Endothelial cell of umbilical vein (primary cell): ENCODE data around the gene DENND2A. TPM values are rescaled to one million over a fixed set of nuclear protein-coding genes. Genes with fewer than 3 reads are reported as not detected.

Source experiments
- BruUV-seq: library from RNA; stranded (reverse); fragments of 400-500 nt; replicated peaks from 2 replicates; lab custom pipeline; 2021; lab: Mats Ljungman, UMichigan
- CTCF ChIA-PET: fragments of 300-600, 350-600 bp; sonication (Branson Sonifier 250); formaldehyde crosslinking; loops from one replicate; lab custom pipeline; 2021; ENCODE audit warnings: antibody characterized with exemption, inconsistent platforms; lab: Charles Lee
- POLR2A ChIA-PET: fragments of 300-600, 350-600 bp; sonication (Branson Sonifier 250); formaldehyde crosslinking; loops from one replicate; lab custom pipeline; 2021; ENCODE audit warnings: antibody characterized with exemption, inconsistent platforms; lab: Charles Lee
- DNase-seq: peaks from one replicate; pipeline ENCODE4 v3.0.0-alpha.2; 2011; ENCODE audit warnings: low read depth, low spot score
- FAIRE-seq: peaks from 2 replicates; lab custom pipeline; 2011; peaks lifted over from hg19 to GRCh38; lab: Jason Lieb, UNC
- H2AFZ ChIP-seq: 2 replicates; pipeline ENCODE4 v1.6.0; 2012; ENCODE audit warnings: low read depth, low read length, control low read depth, inconsistent platforms
- H3K27ac ChIP-seq: 2 replicates; pipeline ENCODE4 v1.5.1; 2011; ENCODE audit warnings: low read depth, mild to moderate bottlenecking, control low read depth, low read length, moderate library complexity; ENCODE audit not compliant: insufficient read depth
- H3K27me3 ChIP-seq, 2 experiments: 2 replicates each; pipeline versions ENCODE4 v1.6.0 to v1.6.1; 2011; ENCODE audit warnings: low read length in 2 of 2, mixed read lengths in 1 of 2; ENCODE audit not compliant: control insufficient read depth in 2 of 2, insufficient read depth in 2 of 2
- H3K36me3 ChIP-seq, 2 experiments: 2 replicates in 1 of 2; 3 replicates in 1 of 2; pipeline ENCODE4 v1.5.1; 2011; ENCODE audit warnings: low read length in 2 of 2, mild to moderate bottlenecking in 1 of 2, moderate library complexity in 1 of 2; ENCODE audit not compliant: control insufficient read depth in 2 of 2, insufficient read depth in 2 of 2; ENCODE audit errors: extremely low read depth in 1 of 2
- H3K4me1 ChIP-seq: 3 replicates; pipeline ENCODE4 v1.5.1; 2011; ENCODE audit warnings: mild to moderate bottlenecking, low read length; ENCODE audit not compliant: control insufficient read depth, insufficient read depth; ENCODE audit errors: extremely low read depth
- H3K4me2 ChIP-seq: 2 replicates; pipeline ENCODE4 v1.6.1; 2011; ENCODE audit warnings: low read length, control low read depth, mixed read lengths; ENCODE audit not compliant: insufficient read depth
- H3K4me3 ChIP-seq, 3 experiments: fragments of 200-600 bp in 1 of 3; sonication (generic), shearing (Covaris generic) in 1 of 3; replicated peaks in 1 of 3; 2 replicates each; pipeline ENCODE4 v1.5.1; 2011 to 2016; ENCODE audit warnings: control low read depth in 3 of 3, low read length in 3 of 3, mild to moderate bottlenecking in 2 of 3, inconsistent platforms in 1 of 3, low read depth in 1 of 3, moderate library complexity in 1 of 3; ENCODE audit not compliant: insufficient read depth in 1 of 3
- H3K79me2 ChIP-seq: 2 replicates; pipeline ENCODE4 v1.6.0; 2012; ENCODE audit warnings: low read length, inconsistent platforms; ENCODE audit not compliant: control insufficient read depth, insufficient read depth
- H3K9ac ChIP-seq: replicated peaks from 2 replicates; pipeline ENCODE3; 2011; ENCODE audit warnings: low read length, control low read depth; ENCODE audit not compliant: insufficient read depth; ENCODE audit errors: extremely low read depth
- H3K9me1 ChIP-seq: replicated peaks from 3 replicates; pipeline ENCODE4 v1.6.0; 2011; ENCODE audit warnings: mild to moderate bottlenecking, low read length; ENCODE audit not compliant: control insufficient read depth, insufficient read depth; ENCODE audit errors: extremely low read depth
- H3K9me3 ChIP-seq: replicated peaks from 2 replicates; pipeline ENCODE4 v1.5.1; 2012; ENCODE audit warnings: low read length, inconsistent platforms; ENCODE audit not compliant: control insufficient read depth, insufficient read depth
- H4K20me1 ChIP-seq: replicated peaks from 2 replicates; pipeline ENCODE3; 2011; ENCODE audit warnings: mild to moderate bottlenecking, low read length; ENCODE audit not compliant: control insufficient read depth, insufficient read depth; ENCODE audit errors: extremely low read depth
- EZH2 ChIP-seq: IDR thresholded peaks from 2 replicates; pipeline ENCODE4 v1.6.1; 2012; ENCODE audit warnings: borderline replicate concordance, low read depth, mild to moderate bottlenecking, moderate library complexity, low read length, inconsistent platforms; ENCODE audit not compliant: severe bottlenecking
- FOS ChIP-seq: IDR thresholded peaks from 2 replicates; pipeline ENCODE4 v1.6.1; 2011; ENCODE audit warnings: mild to moderate bottlenecking, low read length, moderate library complexity, borderline replicate concordance; ENCODE audit not compliant: insufficient read depth
- GATA2 ChIP-seq: IDR thresholded peaks from 2 replicates; pipeline ENCODE4 v1.7.0; 2011; ENCODE audit warnings: low read depth, mild to moderate bottlenecking, moderate library complexity, mixed read lengths, low read length; ENCODE audit not compliant: insufficient read length, insufficient read depth
- JUN ChIP-seq: IDR thresholded peaks from 2 replicates; pipeline ENCODE4 v1.6.1; 2011; ENCODE audit warnings: borderline replicate concordance, low read depth; ENCODE audit not compliant: insufficient read length, insufficient read depth
- MYC ChIP-seq: IDR thresholded peaks from one replicate; pipeline ENCODE4 v1.6.1; 2011; ENCODE audit warnings: mild to moderate bottlenecking, low read depth, low read length
- POLR2A ChIP-seq: IDR thresholded peaks from 2 replicates; pipeline ENCODE4 v1.6.1; 2012; ENCODE audit warnings: low read depth, mild to moderate bottlenecking, control low read depth, low read length
- POLR2AphosphoS5 ChIP-seq: IDR thresholded peaks from 2 replicates; pipeline ENCODE4 v1.6.1; 2012; ENCODE audit warnings: low read depth, mild to moderate bottlenecking, control low read depth, low read length, moderate library complexity; ENCODE audit not compliant: insufficient read depth
- dilution Hi-C: fragments of 300-500 bp; cut with MboI; formaldehyde crosslinking; loops from one replicate; pipeline ENCODE4 v1.15.0; 2019; ENCODE audit warnings: low sequenced_read_pairs; ENCODE audit not compliant: extremely low pct_ligation_motif_present
- intact Hi-C: fragments of 100-400 bp; cut with micrococcal nuclease; formaldehyde crosslinking; loops from one replicate; pipeline ENCODE4 v1.10.0; 2022
- polyA plus RNA-seq, 4 experiments: library from polyadenylated mRNA; depleted of rRNA in 3 of 4; stranded (reverse) in 3 of 4; unstranded in 1 of 4; fragments of >200 nt; gene quantifications; 2 replicates each; pipeline versions ENCODE4 v1.2.1 to v1.2.3, GENCODE V29; 2011 to 2012; ENCODE audit warnings: missing spikeins in 1 of 4
- total RNA-seq: library from RNA; stranded (reverse); gene quantifications from 2 replicates; pipeline ENCODE4 v1.2.3, GENCODE V29; 2021
- TF ChIP-seq, protein P1 (sequence below): IDR thresholded peaks from 2 replicates; pipeline ENCODE4 v1.6.1; 2011; ENCODE audit not compliant: insufficient read depth, insufficient read length
- TF ChIP-seq, protein P2 (sequence below), 2 donors: IDR thresholded peaks; 1 replicate in 1 of 2; 2 replicates in 1 of 2; pipeline ENCODE4 v1.5.1; 2011; ENCODE audit warnings: low read length in 2 of 2, mild to moderate bottlenecking in 2 of 2, moderate library complexity in 2 of 2, control low read depth in 1 of 2, inconsistent platforms in 1 of 2, low read depth in 1 of 2; ENCODE audit not compliant: insufficient read depth in 1 of 2; ENCODE audit errors: extremely low read depth in 1 of 2

Gene DENND2A
- total and polyA plus RNA-seq, 2 donors (not counting 3 experiments of a cell fraction or from before 2014, with no cell fraction given) = 0.33 TPM; not detected in 1

DNA sequence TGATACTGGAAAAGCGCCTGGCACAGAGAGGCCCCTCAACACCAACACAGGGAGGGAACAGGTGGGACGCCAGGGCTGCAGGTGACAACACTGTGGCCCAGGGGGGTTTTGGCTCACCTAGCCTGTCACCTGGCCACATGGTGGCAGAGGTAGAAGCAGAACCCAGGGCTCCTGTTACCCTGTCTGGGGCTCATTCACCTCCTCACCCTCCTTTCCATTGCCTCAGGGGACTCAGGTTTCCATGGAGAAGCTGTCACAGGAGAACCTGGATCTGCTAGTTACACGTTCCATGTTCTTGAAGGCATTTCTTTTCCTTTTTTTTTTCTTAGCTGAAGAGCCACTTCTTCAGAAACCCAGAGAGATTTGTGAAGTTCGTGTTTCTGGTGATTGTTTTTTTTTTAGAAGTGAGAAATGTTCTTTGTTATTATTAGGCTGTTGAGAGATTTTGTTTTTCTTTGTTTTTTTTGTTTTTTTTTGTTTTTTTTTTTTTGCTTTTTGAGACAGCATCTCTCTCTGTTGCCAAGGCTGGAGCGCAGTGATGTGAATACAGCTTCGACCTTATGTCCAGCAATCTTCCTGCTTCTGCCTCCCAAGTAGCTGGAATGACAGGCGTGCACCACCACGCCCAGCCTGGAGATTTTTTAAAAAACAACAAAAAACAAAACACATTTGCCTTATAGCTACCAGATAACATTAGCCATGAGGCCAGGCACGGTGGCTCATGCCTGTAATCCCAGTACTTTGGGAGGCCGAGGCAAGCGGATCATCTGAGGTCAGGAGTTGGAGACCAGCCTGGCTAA, 16.0 kb downstream of the DENND2A start:
- no peaks in the 10 kb centered on the region for H3K9me3 ChIP-seq
- no peaks in the 10 kb centered on the region for H3K79me2 ChIP-seq
- no peak overlapping the region for H3K9ac ChIP-seq
- ChIA-PET POLR2A (no interaction called here), CTCF (no interaction called here)
- BruUV-seq = no TSS peak
- TF ChIP-seq GATA2 (no peak), FOS (no peak), EZH2 (no peak), POLR2A (no peak), MYC (no peak), POLR2AphosphoS5 (no peak), JUN (no peak)
- TF ChIP-seq, protein P1, sequence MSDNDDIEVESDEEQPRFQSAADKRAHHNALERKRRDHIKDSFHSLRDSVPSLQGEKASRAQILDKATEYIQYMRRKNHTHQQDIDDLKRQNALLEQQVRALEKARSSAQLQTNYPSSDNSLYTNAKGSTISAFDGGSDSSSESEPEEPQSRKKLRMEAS = no peak
- TF ChIP-seq, protein P2, sequence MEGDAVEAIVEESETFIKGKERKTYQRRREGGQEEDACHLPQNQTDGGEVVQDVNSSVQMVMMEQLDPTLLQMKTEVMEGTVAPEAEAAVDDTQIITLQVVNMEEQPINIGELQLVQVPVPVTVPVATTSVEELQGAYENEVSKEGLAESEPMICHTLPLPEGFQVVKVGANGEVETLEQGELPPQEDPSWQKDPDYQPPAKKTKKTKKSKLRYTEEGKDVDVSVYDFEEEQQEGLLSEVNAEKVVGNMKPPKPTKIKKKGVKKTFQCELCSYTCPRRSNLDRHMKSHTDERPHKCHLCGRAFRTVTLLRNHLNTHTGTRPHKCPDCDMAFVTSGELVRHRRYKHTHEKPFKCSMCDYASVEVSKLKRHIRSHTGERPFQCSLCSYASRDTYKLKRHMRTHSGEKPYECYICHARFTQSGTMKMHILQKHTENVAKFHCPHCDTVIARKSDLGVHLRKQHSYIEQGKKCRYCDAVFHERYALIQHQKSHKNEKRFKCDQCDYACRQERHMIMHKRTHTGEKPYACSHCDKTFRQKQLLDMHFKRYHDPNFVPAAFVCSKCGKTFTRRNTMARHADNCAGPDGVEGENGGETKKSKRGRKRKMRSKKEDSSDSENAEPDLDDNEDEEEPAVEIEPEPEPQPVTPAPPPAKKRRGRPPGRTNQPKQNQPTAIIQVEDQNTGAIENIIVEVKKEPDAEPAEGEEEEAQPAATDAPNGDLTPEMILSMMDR (IDR thresholded peaks at IDR 0.05; ENCODE audit: extremely low read depth in 1 of 2, insufficient read depth in 1 of 2, low read depth in 1 of 2, low read length in 2 of 2) = no peak
- H3K9me1 ChIP-seq = no peaks in the 10 kb centered on the region
- H3K4me1 ChIP-seq = no peaks in the 10 kb centered on the region
- no peak overlapping the region for H3K4me2 ChIP-seq
- no peaks in the 10 kb centered on the region for H3K27me3 ChIP-seq
- intact Hi-C loops = no loop called here
- no peak overlapping the region for H2AFZ ChIP-seq
- DNase-seq = no peak
- FAIRE-seq = no peak
- dilution Hi-C loops = no loop called here
- H3K4me3 ChIP-seq = no peak overlapping the region
- H3K27ac ChIP-seq = no peak overlapping the region
- H4K20me1 ChIP-seq = no peaks in the 10 kb centered on the region
- H3K36me3 ChIP-seq = no peaks in the 10 kb centered on the region
